C4-2B (cell line): ENCODE data around the gene WRAP73.

Source experiments
- H3K27ac ChIP-seq: fragments of 450-650 bp; 2 replicates; pipeline ENCODE4 v1.5.1; 2017
- CTCF ChIP-seq: fragments of 450-650 bp; conservative IDR thresholded peaks from 2 replicates; pipeline ENCODE4 v1.5.1; 2017; ENCODE audit warnings: mild to moderate bottlenecking
- ZFX ChIP-seq: fragments of 450-650 bp; IDR thresholded peaks from 2 replicates; pipeline ENCODE4 v1.6.1; 2017

The WRAP73 gene

GRCh38 chr1:3638027-3638426 lies 11.9 kb downstream of the WRAP73 start:
- no peak overlapping the region for H3K27ac ChIP-seq
- no peak for TF ChIP-seq ZFX
- TF ChIP-seq CTCF, result no peak

GRCh38 chr1:3636531-3636930 lies 13.4 kb downstream of the WRAP73 start:
- H3K27ac ChIP-seq, result no peak overlapping the region
- TF ChIP-seq CTCF, result no peak
- TF ChIP-seq ZFX, result no peak

- no peak for TF ChIP-seq ZFX
- TF ChIP-seq CTCF, result no peak
- H3K27ac ChIP-seq, result no peak overlapping the region
These were observed 13.8 kb downstream of the WRAP73 start for GRCh38 chr1:3636080-3636479.

- TF ChIP-seq CTCF (no peak), ZFX (no peak)
- H3K27ac ChIP-seq, result no peak overlapping the region
These were observed 15.7 kb downstream of the WRAP73 start for GRCh38 chr1:3634059-3634800.

- no peak overlapping the region for H3K27ac ChIP-seq
- TF ChIP-seq ZFX (no peak), CTCF (no peak)
These were observed 16.4 kb downstream of the WRAP73 start for GRCh38 chr1:3633344-3634058.

GRCh38 chr1:3632716-3633343 lies 17.1 kb downstream of the WRAP73 start:
- TF ChIP-seq ZFX, result no peak
- no peak for TF ChIP-seq CTCF
- H3K27ac ChIP-seq, result no peak overlapping the region

GRCh38 chr1:3632298-3632697 lies 17.6 kb downstream of the WRAP73 start:
- no peak overlapping the region for H3K27ac ChIP-seq
- no peak for TF ChIP-seq CTCF
- no peak for TF ChIP-seq ZFX
